Gastrocnemius medialis (tissue), 4 donors: ENCODE results near the gene CPNE7.

Experiments used
- CTCF ChIP-seq, 5 experiments: fragments of 450-650 bp in 3 of 5; fragments of 200-600 bp in 2 of 5; sonication (generic) in 2 of 5; IDR thresholded peaks in 4 of 5; conservative IDR thresholded peaks in 1 of 5; 1 replicate in 4 of 5; 2 replicates in 1 of 5; pipeline ENCODE4 v1.5.1; 2016 to 2019; ENCODE audit warnings: antibody characterized with exemption in 5 of 5, mild to moderate bottlenecking in 3 of 5, moderate library complexity in 3 of 5
- POLR2A ChIP-seq, 2 donors: fragments of 450-650 bp; IDR thresholded peaks; one replicate each; pipeline ENCODE4 v1.6.1; 2017; ENCODE audit warnings: antibody characterized with exemption in 2 of 2, mild to moderate bottlenecking in 2 of 2, moderate library complexity in 2 of 2

GRCh38 chr16:89538286-89538685 lies 37.3 kb upstream of the CPNE7 start:
- no peak for TF ChIP-seq CTCF (IDR thresholded peaks at IDR 0.05 in 4 of 5, conservative IDR thresholded peaks at IDR 0.05 in 1 of 5)
- no peak for TF ChIP-seq POLR2A (IDR thresholded peaks at IDR 0.05)
